ENCODE results near the gene KRTAP10-2. TPM values are rescaled to one million over a fixed set of nuclear protein-coding genes. Genes with fewer than 3 reads are reported as not detected.
A peak's percentile ranks its signal among the peaks of the same experiment; 100 is the strongest.

KRTAP10-2 gene
- total and polyA plus RNA-seq, 2 experiments from 2014 or later: 0.24 TPM; not detected in 1

- Histone ChIP-seq H3K4me2 (no peak overlapping the region), H3K4me1 (ENCODE audit: insufficient read depth) (no peaks in the 10 kb centered on the region), H3K27me3 (ENCODE audit: insufficient read depth) (no peaks in the 10 kb centered on the region), H3K36me3 (ENCODE audit: insufficient read depth) (no peaks in the 10 kb centered on the region), H3K9me2 (ENCODE audit: insufficient read depth) (no peaks in the 10 kb centered on the region), H3K27ac (ENCODE audit: low read depth) (no peak overlapping the region), H3K4me3 (no peak overlapping the region), H4K20me1 (replicated peaks; ENCODE audit: insufficient read depth) (no peaks in the 10 kb centered on the region), H3F3A (replicated peaks; ENCODE audit: low read depth) (no peaks in the 10 kb centered on the region), H3K79me2 (replicated peaks; ENCODE audit: insufficient read depth) (no peaks in the 10 kb centered on the region), H2AFZ (no peak overlapping the region)
- Mint-ChIP-seq H3K27me3 (ENCODE audit: insufficient read depth, low read depth, poor library complexity) (peaks cover 2% of the 10 kb centered on the region), H3K4me3 (no peak overlapping the region; the same call in 2 of the 3 replicates), H3K36me3 (ENCODE audit: low read depth) (no peaks in the 10 kb centered on the region; the same call in 2 of the 3 replicates), H3K9me3 (peaks cover 4% of the 10 kb centered on the region; the same call in 2 of the 3 replicates), H3K4me1 (no peaks in the 10 kb centered on the region; the same call in 2 of the 3 replicates), H3K27ac (no peak overlapping the region)
- no peak for DNase-seq (ENCODE audit: low spot score)
- ATAC-seq: no peak
- TF ChIP-seq POLR2AphosphoS5 (IDR thresholded peaks at IDR 0.05; ENCODE audit: low read depth) (no peak), ETS1 (IDR thresholded peaks at IDR 0.05) (no peak)
Observed at GRCh38 chr21:44537930-44538911, 13.1 kb downstream of the KRTAP10-2 start.

- no peaks in the 10 kb centered on the region for H4K20me1 ChIP-seq (replicated peaks; ENCODE audit: insufficient read depth)
- no peak overlapping the region for H3K4me2 ChIP-seq
- H3K79me2 ChIP-seq (replicated peaks; ENCODE audit: insufficient read depth): no peaks in the 10 kb centered on the region
- H3K27ac ChIP-seq (ENCODE audit: low read depth): no peak overlapping the region
- ATAC-seq (peak; percentile 10; the same call in 1 of the 3 replicates), DNase-seq (ENCODE audit: low spot score) (no peak)
- no peak overlapping the region for H3K4me3 ChIP-seq
- peaks cover 6% of the 10 kb centered on the region for H3K27me3 Mint-ChIP-seq (ENCODE audit: insufficient read depth, low read depth, poor library complexity)
- no peaks in the 10 kb centered on the region for H3K4me1 ChIP-seq (ENCODE audit: insufficient read depth)
- no peak overlapping the region for H3K4me3 Mint-ChIP-seq
- no peaks in the 10 kb centered on the region for H3K9me2 ChIP-seq (ENCODE audit: insufficient read depth)
- peaks cover 3% of the 10 kb centered on the region; the same call in 2 of the 3 replicates for H3K4me1 Mint-ChIP-seq
- H3K36me3 ChIP-seq (ENCODE audit: insufficient read depth): no peaks in the 10 kb centered on the region
- no peaks in the 10 kb centered on the region; the same call in 2 of the 3 replicates for H3K36me3 Mint-ChIP-seq (ENCODE audit: low read depth)
- peaks cover 4% of the 10 kb centered on the region; the same call in 1 of the 3 replicates for H3K9me3 Mint-ChIP-seq
- peak overlapping the region; percentile 52; the same call in 1 of the 2 replicates for H2AFZ ChIP-seq
- H3K27ac Mint-ChIP-seq: no peak overlapping the region
- H3K27me3 ChIP-seq (ENCODE audit: insufficient read depth): no peaks in the 10 kb centered on the region
- no peaks in the 10 kb centered on the region for H3F3A ChIP-seq (replicated peaks; ENCODE audit: low read depth)
- TF ChIP-seq REST (IDR thresholded peaks at IDR 0.05; ENCODE audit: unreplicated experiment): no peak
- TF ChIP-seq POLR2AphosphoS5 (IDR thresholded peaks at IDR 0.05; ENCODE audit: low read depth): no peak
- no peak for TF ChIP-seq NANOG (IDR thresholded peaks at IDR 0.05; ENCODE audit: borderline replicate concordance)
- TF ChIP-seq CREB1 (CRISPR knock-in tag; IDR thresholded peaks at IDR 0.05; ENCODE audit: low read depth): no peak
- TF ChIP-seq ZNF462 (CRISPR knock-in tag; IDR thresholded peaks at IDR 0.05): no peak
- TF ChIP-seq ETS1 (IDR thresholded peaks at IDR 0.05): no peak
- TF ChIP-seq ZNF114 (CRISPR knock-in tag; IDR thresholded peaks at IDR 0.05): no peak
Observed at GRCh38 chr21:44535963-44536362, 15.3 kb downstream of the KRTAP10-2 start.

Measured in GM23338 (cell line).